HG03342 (cell line): ENCODE data around the gene VWA8.
"Not testable (repeated sequence)": the region's sequence is repeated elsewhere in the genome, so short reads cannot be mapped to it uniquely, and the experiment has no call there.

ENCODE experiments used
- ATAC-seq: cut with Tn5 transposase; IDR thresholded peaks from one replicate; pipeline ENCODE4 v1.9.1; 2021; ENCODE audit warnings: mild to moderate bottlenecking, moderate library complexity; ENCODE audit not compliant: unreplicated experiment

The VWA8 gene

GRCh38 chr13:41624041-41624440, 336.9 kb downstream of the VWA8 start:
- no peak for ATAC-seq

GRCh38 chr13:41622432-41623429, 338.2 kb downstream of the VWA8 start:
- no peak for ATAC-seq

- no peak for ATAC-seq
These were observed 339.0 kb downstream of the VWA8 start for GRCh38 chr13:41621716-41622431.

GRCh38 chr13:41617633-41618032, 343.3 kb downstream of the VWA8 start:
- ATAC-seq, result not testable (repeated sequence)

- no peak for ATAC-seq
These were observed 344.8 kb downstream of the VWA8 start for GRCh38 chr13:41616151-41616550.

- no peak for ATAC-seq
These were observed 345.4 kb downstream of the VWA8 start for GRCh38 chr13:41615528-41615855.

- ATAC-seq, result no peak
These were observed 346.0 kb downstream of the VWA8 start for GRCh38 chr13:41614671-41615527.

- no peak for ATAC-seq
These were observed 346.8 kb downstream of the VWA8 start for GRCh38 chr13:41613984-41614661.

- ATAC-seq, result no peak
These were observed 347.4 kb downstream of the VWA8 start for GRCh38 chr13:41613471-41613870.

- no peak for ATAC-seq
These were observed 349.5 kb downstream of the VWA8 start for GRCh38 chr13:41611385-41611784.

- no peak for ATAC-seq
These were observed 350.5 kb downstream of the VWA8 start for GRCh38 chr13:41610404-41610803.

- no peak for ATAC-seq
These were observed 351.1 kb downstream of the VWA8 start for GRCh38 chr13:41609828-41610227.

- no peak for ATAC-seq
These were observed 352.1 kb downstream of the VWA8 start for GRCh38 chr13:41608839-41609177.

GRCh38 chr13:41608111-41608838, 352.6 kb downstream of the VWA8 start:
- no peak for ATAC-seq

GRCh38 chr13:41606646-41607045, 354.3 kb downstream of the VWA8 start:
- ATAC-seq, result no peak

- ATAC-seq, result no peak
These were observed 355.3 kb downstream of the VWA8 start for GRCh38 chr13:41605319-41606285.

- no peak for ATAC-seq
These were observed 357.0 kb downstream of the VWA8 start for GRCh38 chr13:41603917-41604316.

GRCh38 chr13:41601718-41602445, 359.0 kb downstream of the VWA8 start:
- ATAC-seq, result no peak
